Gastroesophageal sphincter (tissue), 4 donors: ENCODE measurements around the gene IL31RA. TPM values are rescaled to one million over a fixed set of nuclear protein-coding genes. Genes with fewer than 3 reads are reported as not detected.

ENCODE experiments used
- ATAC-seq: fragments of 150-250 bp; one replicate; pipeline ENCODE4 v1.9.1; 2016; ENCODE audit warnings: mild to moderate bottlenecking, moderate library complexity
- H3K27ac ChIP-seq, 4 donors: fragments of 200-600 bp; sonication (generic) in 3 of 4; 1 replicate in 3 of 4; 2 replicates in 1 of 4; pipeline ENCODE4 v1.5.1; 2016 to 2019
- H3K27me3 ChIP-seq: fragments of 200-600 bp; sonication (generic); one replicate; pipeline ENCODE4 v1.5.1; 2019
- H3K36me3 ChIP-seq, 2 donors: fragments of 200-600 bp; sonication (generic); one replicate each; pipeline ENCODE4 v1.5.1; 2019; ENCODE audit warnings: control low read depth in 1 of 2
- H3K4me1 ChIP-seq, 3 donors: fragments of 200-600 bp; sonication (generic); 1 replicate in 2 of 3; 2 replicates in 1 of 3; pipeline ENCODE4 v1.5.1; 2016 to 2019; ENCODE audit warnings: control low read depth in 2 of 3
- H3K4me3 ChIP-seq, 2 donors: fragments of 200-600 bp; sonication (generic); one replicate each; pipeline ENCODE4 v1.5.1; 2019; ENCODE audit warnings: mild to moderate bottlenecking in 1 of 2, moderate library complexity in 1 of 2
- H3K9me3 ChIP-seq, 3 donors: fragments of 200-600 bp; sonication (generic); one replicate each; pipeline ENCODE4 v1.5.1; 2017 to 2019; ENCODE audit warnings: control low read depth in 2 of 3
- CTCF ChIP-seq, 4 experiments: fragments of 200-600 bp in 2 of 4; fragments of 450-650 bp in 2 of 4; sonication (generic) in 1 of 4; IDR thresholded peaks; one replicate each; pipeline ENCODE4 v1.5.1; 2017 to 2019; ENCODE audit warnings: antibody characterized with exemption in 4 of 4, mild to moderate bottlenecking in 2 of 4, moderate library complexity in 2 of 4
- EP300 ChIP-seq: sonication (generic); formaldehyde crosslinking; IDR thresholded peaks from one replicate; pipeline ENCODE4 v1.6.1; 2017; ENCODE audit warnings: antibody characterized with exemption, mild to moderate bottlenecking
- POLR2A ChIP-seq, 2 donors: fragments of 450-650 bp; IDR thresholded peaks; one replicate each; pipeline ENCODE4 v1.6.1; 2017; ENCODE audit warnings: antibody characterized with exemption in 2 of 2, mild to moderate bottlenecking in 2 of 2, moderate library complexity in 1 of 2
- POLR2AphosphoS5 ChIP-seq: sonication (generic); formaldehyde crosslinking; IDR thresholded peaks from one replicate; pipeline ENCODE4 v1.6.1; 2017; ENCODE audit warnings: antibody characterized with exemption
- WGBS, 2 donors: methylation state at CpG; one replicate each; pipeline ENCODE4 v1.1.5; 2018; ENCODE audit warnings: low coverage in 1 of 2; 5-methylcytosine and 5-hydroxymethylcytosine counted together
- total RNA-seq, 4 donors: library from RNA; depleted of rRNA; stranded (reverse); fragments of >200 nt; gene quantifications; one replicate each; pipeline ENCODE4 v1.1.0, GENCODE V29; 2016

The IL31RA gene
- total RNA-seq, 4 donors from 2014 or later = 0.13 to 0.57 TPM; not detected in 2

- H3K4me3 ChIP-seq = no peak overlapping the region
- 82 to 92% methylated on average over 4 of the region's 4 CpGs for WGBS, 2 donors
- H3K27ac ChIP-seq = no peak overlapping the region
- H3K27me3 ChIP-seq = no peaks in the 10 kb centered on the region
- H3K4me1 ChIP-seq = no peaks in the 10 kb centered on the region
- ATAC-seq = no peak
- TF ChIP-seq CTCF (IDR thresholded peaks at IDR 0.05) (no peak), POLR2A (IDR thresholded peaks at IDR 0.05) (no peak), EP300 (no peak), POLR2AphosphoS5 (no peak)
- H3K36me3 ChIP-seq = no peaks in the 10 kb centered on the region
- no peaks in the 10 kb centered on the region for H3K9me3 ChIP-seq
Observed at GRCh38 chr5:55905251-55905650, 54.1 kb downstream of the IL31RA start.

- no peak for ATAC-seq
- Histone ChIP-seq H3K36me3 (no peaks in the 10 kb centered on the region), H3K4me1 (no peaks in the 10 kb centered on the region), H3K27me3 (no peaks in the 10 kb centered on the region), H3K4me3 (no peak overlapping the region), H3K9me3 (no peaks in the 10 kb centered on the region), H3K27ac (no peak overlapping the region)
- WGBS, 2 donors = 89 to 100% methylated on average over 2 to 4 of the region's 7 CpGs
- TF ChIP-seq EP300 (no peak), POLR2A (IDR thresholded peaks at IDR 0.05) (no peak), CTCF (IDR thresholded peaks at IDR 0.05) (no peak), POLR2AphosphoS5 (no peak)
Observed at GRCh38 chr5:55907927-55908326, 56.8 kb downstream of the IL31RA start.

GRCh38 chr5:55908804-55909203 lies 57.6 kb downstream of the IL31RA start:
- no peaks in the 10 kb centered on the region for H3K27me3 ChIP-seq
- no peak overlapping the region for H3K4me3 ChIP-seq
- H3K4me1 ChIP-seq = no peaks in the 10 kb centered on the region
- no peaks in the 10 kb centered on the region for H3K9me3 ChIP-seq
- 93 to 100% methylated on average over 1 of the region's 1 CpG for WGBS, 2 donors
- H3K27ac ChIP-seq = no peak overlapping the region
- H3K36me3 ChIP-seq = no peaks in the 10 kb centered on the region
- TF ChIP-seq POLR2A (IDR thresholded peaks at IDR 0.05) (no peak), EP300 (no peak), CTCF (IDR thresholded peaks at IDR 0.05) (no peak), POLR2AphosphoS5 (no peak)
- no peak for ATAC-seq

GRCh38 chr5:55911784-55912653 lies 60.9 kb downstream of the IL31RA start:
- no peak for ATAC-seq

GRCh38 chr5:55913466-55914413 lies 62.6 kb downstream of the IL31RA start:
- WGBS, 2 donors = 86 to 94% methylated on average over 5 to 6 of the region's 10 CpGs
- Histone ChIP-seq H3K36me3 (no peaks in the 10 kb centered on the region), H3K27ac (no peak overlapping the region), H3K9me3 (no peaks in the 10 kb centered on the region), H3K4me3 (no peak overlapping the region), H3K4me1 (no peaks in the 10 kb centered on the region), H3K27me3 (no peaks in the 10 kb centered on the region)
- TF ChIP-seq CTCF (IDR thresholded peaks at IDR 0.05) = no peak
- TF ChIP-seq POLR2A (IDR thresholded peaks at IDR 0.05) = no peak
- TF ChIP-seq EP300 = no peak
- TF ChIP-seq POLR2AphosphoS5 = no peak
- ATAC-seq = no peak

More at GRCh38 chr5:55911784-55912653, 60.9 kb downstream of the IL31RA start:
- no peak overlapping the region for H3K4me3 ChIP-seq
- WGBS, 2 donors = 42 to 43% methylated on average over 1 of the region's 2 CpGs
- TF ChIP-seq POLR2AphosphoS5 (no peak), POLR2A (IDR thresholded peaks at IDR 0.05) (no peak)
- H3K36me3 ChIP-seq = no peaks in the 10 kb centered on the region
- no peaks in the 10 kb centered on the region for H3K4me1 ChIP-seq
- H3K9me3 ChIP-seq = no peaks in the 10 kb centered on the region
- H3K27ac ChIP-seq = no peak overlapping the region
- H3K27me3 ChIP-seq = no peaks in the 10 kb centered on the region
